T follicular helper cell (primary cell): Measurements from ENCODE around the gene EDN2.

Experiments
- DNase-seq: peaks from one replicate; pipeline ENCODE4 v3.0.0-alpha.2; 2020; ENCODE audit warnings: low read depth

The EDN2 gene

DNA sequence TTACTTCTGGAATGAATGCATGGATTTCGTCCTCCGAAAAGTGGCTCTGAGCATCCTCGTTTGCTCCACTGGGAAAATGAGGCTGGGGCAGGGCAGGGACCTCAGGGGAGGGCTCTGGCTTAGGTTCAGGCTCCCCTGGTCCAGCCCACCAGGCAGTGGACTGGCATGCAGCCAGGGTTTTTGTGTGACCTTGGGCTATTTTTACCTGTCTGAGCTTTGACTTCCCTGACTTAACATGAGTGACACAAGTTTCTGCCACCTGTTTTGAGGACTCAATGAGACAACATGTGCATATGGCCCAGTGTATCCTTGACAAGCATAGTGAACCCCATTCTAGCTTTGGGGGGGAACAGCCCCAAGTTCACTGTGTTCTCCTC, 32.6 kb upstream of the EDN2 start:
- DNase-seq, result no peak

DNA sequence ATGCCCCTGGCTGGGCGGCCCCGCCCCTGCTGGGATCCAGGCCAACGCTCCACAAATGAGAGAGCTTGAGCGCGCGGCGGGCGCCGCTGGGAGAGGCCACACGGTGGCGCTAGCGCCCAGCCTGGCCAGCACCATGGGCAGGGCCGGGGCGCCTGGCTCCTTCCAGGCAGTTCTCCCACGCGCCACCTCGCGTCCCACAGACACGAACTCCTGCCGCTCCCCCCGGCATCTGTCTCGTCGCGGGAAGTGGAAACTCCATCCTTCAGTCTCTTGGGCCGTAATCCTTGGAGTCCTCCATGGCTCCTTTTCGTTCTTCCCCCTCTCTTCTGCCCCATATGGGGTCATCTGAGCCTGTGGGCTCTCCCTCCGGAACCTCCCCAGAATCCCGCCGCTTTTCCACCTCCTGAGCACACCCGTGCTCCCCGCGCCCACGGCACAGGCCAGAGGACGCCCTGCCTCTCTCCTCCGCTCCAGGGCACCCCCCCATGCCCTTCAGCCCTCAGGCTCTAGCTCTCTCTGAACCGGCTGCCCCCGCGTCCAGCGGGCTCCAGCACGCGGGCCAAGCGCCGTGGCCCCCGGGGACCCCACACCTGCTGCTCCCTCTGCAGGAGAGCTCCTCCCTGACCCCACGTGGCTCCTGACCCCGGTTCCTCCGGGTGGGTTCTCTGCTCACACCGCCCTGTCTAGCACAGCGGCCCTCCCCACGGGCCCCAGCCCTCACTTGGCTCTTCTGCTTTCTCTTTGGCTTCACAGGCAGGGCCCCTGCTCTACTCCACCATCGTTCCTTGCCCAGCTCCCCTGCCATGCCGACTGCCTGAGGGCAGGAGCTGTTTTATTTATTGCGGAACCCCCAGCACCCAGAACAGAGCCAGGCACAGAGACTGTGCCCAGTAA, 31.9 kb upstream of the EDN2 start:
- DNase-seq, result peak; percentile 23

DNA sequence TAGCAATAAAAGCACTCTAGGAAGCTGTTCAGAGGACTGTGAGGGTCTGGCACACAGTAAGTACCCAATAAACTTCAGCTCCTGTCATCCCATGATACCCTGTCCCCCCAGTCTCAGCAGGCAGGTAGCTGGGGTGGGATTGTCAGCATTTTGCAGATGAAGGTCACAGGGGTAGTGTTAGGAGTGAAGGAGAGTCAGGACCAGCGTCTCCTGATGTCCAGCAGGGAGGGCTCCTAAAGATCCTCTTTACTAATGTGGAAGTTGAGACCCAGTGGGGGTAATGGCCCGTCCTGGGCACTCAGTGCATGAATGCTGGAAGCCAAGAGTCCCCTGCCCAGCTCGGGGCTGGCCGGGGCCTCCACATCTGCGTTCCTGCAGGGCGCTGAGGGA, 31.3 kb upstream of the EDN2 start:
- no peak for DNase-seq

DNA sequence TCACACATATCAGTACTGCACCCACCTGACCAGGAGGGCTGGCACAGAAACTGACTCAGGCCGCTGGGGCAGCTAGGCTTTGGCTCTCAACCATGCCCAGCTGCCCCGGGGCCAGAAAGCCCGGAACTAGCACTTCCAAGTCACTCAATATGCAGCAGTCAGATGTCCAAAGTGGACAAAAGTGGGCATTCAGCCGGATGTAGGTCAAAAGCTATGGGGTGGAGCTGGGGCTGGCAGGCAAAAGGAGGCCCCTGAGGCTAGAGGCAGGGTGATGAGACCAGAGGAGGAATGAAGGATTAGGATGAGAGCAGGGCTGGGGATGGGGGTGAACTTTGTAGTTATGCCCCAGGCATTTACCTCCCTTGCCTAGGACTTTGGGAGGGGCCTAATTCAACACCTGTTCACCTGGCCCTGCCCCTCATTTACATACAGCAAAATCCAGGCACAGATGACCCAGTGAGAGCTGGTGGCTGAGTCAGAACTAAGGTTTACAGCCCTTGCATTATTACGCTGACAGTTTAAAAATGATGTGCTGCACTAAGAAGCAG, 30.7 kb upstream of the EDN2 start:
- no peak for DNase-seq

DNA sequence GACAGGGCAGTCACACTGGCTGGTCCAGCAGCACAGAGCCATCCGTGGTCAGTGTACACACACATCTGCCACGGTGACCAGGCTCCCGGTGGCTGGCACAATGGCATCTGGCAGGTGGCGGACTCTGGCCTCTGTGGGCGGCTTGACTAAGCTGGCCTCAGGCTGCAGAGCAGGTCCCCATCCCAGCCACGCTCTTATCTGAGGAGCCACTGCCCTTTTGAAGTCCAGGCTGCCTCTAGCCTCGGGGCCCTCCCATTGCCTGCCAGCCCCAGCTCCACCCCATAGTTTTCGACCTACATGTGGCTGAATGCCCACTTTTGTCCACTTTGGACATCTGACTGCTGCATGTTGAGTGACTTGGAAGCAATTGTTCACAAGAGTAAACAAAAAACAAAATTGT, 29.9 kb upstream of the EDN2 start:
- no peak for DNase-seq

DNA sequence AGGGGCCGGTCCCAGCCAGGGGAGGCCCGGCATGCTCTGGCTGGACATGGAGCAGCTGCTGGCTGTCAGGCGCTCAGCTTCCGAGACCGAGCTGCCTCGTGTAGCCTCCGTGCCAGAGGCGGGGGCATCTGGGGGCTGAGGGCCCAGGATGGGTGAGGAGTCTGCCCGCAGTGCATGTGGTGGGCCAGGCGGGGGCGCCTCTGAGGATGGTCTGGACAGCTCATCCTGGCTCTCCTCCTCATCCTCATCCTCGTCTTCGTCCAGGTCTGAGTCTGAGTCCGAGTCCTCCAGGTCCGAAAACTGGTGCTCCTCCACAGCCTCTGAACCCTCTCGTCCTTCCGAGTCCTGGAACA, 28.9 kb upstream of the EDN2 start:
- no peak for DNase-seq

DNA sequence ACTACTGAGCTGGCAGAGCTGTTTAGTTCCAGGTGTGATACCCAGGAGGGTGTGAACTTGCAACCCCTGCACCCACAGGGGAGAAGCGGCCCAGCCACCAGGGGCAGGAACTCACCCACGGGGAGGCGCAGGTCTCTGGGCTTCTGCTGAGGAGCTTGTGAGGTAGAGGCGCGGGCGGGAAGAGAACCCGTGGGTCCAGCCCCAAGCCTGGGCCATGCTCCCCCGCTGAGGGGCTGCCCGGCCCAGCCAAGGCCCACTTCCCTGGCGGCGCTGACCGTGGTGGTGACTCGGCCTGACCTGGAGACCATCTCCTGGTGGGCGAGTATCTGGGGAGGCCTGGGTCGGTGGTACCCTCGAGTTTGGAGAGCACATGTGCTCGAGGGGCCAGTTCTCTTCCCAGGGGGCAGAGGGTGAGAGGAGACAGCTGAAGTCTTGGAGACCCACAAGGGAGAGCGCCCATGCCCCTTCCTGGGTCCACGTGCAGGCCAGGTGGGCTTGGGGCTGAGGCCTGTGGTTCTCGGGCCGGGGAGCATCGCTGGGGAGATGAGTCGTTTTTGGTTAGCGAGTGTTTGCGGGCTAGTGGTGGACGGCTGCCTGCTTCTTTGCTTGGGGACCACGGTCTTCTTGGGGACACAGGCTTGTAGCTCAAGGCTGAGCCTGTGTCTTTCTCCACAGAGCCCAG, 28.4 kb upstream of the EDN2 start:
- no peak for DNase-seq

DNA sequence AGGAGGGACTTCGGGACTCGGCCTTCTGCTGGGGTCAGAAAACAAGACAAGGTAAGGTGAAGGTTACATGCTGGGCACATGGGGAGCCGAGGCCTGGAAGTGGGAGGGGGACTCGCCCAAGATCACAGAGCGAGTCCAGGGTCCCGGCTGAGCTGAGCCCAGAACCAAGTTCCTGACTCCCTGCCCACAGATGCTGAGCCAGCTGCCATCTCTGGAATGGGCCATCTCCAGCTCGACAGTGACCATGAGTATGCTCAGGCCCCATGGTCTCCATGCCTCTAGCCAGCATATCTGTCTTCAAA, 26.7 kb upstream of the EDN2 start:
- DNase-seq, result no peak

DNA sequence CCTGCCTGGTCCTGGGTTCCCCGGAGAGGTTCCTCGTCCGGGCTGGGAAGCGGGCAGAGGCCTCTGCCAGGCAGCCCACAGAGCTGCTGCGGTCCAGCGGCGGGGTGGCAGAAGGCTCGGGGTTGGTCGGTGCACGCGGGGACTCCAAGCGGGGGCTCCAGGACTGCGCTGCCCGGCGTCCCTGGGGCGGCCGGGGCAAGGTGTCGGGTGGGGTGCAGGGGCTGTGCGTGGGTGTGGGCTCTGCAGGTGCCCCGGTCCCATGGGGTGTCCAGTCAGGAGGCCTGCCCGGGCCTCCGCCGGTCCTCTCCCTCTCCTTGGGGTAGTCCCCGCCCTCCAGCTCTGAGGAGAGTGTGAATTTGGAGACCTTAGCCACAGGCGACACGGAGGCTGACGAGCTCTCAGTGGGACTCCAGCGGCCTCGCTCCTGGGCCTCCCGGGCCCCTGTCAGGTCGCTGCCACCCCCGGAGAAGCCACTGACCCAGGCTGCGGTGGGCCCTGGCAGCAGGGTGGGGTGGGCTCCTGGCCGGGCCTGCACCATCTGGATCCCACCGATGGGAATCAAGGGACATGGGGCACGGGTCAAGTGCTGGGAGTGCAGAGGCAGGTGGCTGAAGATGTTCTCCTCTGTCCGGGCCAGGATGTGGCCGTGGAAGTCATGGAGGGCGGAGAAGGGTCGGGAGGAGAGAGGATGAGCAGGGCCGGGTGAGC, 26.2 kb upstream of the EDN2 start:
- no peak for DNase-seq

DNA sequence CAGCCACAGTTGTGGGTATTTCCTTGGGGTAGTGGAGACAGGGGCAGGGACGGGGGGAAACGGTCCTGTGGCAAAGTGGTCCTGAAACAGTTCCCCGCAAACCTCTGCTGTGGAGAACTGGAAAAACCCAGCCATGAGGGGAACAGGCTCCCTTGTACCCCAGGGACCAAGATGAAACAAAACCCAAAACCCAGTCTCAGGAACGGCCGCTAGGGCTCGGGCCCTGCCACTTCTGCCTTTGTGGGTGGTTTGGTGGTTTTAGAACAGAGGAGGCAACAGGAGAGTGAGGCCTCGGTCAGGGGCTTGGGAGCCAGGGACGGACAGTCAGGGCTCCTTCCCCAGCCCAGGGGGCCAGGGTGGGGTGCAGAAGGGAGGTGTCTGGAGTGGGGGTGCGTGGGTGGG, 24.8 kb upstream of the EDN2 start:
- DNase-seq, result no peak

DNA sequence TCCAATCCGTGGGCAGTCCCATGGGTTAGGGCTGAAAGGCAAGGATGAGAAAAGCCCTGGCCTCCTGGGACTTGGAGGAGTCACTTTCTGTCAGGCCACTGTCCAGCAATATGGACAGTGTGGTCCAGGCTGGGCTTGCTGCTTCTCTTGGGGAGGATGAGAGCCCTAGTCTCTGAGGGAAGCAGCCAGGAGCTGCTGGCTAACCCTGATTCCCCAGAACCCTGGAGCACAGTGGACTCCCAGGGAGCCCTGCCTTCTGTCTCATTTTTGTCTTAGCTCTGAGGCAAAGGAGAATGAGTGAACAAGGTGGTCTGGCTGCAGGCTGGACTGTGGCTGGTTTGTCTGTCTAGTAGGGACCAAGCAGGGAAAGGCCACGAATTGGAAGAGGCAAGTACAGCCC, 23.8 kb upstream of the EDN2 start:
- DNase-seq, result no peak

DNA sequence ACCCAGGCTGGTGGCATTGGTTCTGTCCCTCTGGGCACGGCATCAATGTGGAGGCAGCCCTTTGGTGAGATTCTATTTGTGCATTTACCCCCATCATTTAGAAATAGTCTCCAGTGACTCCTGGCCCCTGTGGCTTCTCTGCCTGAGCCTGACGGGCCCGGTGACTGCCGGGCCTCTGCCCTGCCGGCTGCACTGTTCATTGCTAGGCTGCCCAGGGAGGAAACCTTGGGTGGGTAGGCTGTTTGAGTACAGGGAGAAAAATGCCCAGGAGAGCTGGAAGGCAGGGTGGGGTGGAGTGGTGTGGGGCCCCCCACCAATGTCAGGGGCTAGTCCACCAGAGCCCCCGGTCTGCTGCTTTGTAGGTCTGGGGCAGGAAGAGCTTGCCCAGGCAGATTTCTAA, 23.4 kb upstream of the EDN2 start:
- no peak for DNase-seq

DNA sequence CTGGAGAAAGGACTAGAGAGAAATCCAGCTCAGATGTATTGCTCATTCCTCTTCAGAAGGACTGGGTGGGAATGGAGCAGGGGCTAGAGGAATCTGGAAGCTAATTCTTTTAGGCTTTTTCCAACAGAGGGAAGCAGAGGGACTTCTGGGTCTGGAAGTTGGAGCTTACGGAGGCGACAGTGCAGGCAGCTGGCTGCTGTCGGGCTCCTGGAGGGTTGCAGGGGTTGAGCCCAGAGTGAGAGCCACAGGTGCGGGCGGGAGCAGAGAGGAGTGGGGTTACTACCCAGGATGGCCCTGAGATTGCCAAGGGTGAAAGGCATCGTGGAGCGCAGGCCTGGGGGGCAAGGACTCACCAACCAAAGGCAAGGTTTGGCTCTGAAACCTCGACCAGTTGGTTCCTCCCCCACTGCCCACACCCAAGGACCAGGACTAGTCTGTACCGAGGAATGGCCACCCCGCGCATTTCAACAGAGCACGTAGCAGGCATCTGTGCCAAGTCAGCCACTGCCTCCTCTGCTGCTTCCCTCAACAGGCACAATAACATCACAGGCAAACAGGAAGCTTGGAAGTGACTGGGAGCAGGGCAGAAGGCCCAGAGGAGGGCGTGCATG, 22.7 kb upstream of the EDN2 start:
- DNase-seq, result no peak

DNA sequence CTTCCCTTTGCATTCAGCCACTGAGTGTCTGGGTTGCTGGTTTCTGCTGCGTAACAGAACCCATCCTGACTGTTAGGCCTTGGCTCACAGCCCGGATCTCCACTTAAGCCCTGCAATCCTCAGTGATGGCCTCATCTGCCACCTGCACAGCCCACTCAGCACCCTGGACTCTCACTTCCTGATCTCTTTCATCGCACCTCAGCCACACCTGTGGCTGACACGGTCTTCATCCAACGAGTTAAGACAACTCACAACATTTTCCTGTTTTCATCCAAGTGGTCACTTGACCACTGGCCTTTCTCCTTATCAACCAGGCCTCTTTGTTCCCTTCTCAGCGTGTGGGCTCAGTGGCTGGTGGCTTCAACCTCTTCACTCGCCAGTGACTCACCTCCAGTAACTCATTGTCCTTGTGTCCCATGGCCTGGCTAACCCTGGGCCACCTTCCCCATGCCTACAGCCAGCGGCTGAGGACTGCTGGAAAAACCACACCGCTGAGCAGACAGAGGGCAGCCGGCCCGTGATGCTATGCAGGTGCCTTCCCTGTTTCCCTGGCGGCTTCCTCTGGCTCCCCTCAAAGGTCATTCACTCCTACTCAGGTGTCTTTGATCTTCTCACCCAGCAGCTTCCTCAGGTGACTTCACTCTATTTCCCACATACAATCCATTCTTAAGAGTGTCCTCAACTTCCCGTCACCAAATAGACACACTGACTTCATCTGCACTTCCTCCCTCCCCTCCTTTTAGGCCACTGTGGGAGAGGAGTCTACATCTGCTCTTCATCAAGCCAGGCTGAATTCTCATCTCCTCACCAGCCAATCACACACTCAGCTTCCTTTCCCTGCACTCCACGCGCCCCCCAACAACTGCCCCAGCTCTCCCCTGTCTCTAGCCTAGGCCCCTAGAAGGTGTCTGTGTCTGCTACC, 19.9 kb upstream of the EDN2 start:
- no peak for DNase-seq

DNA sequence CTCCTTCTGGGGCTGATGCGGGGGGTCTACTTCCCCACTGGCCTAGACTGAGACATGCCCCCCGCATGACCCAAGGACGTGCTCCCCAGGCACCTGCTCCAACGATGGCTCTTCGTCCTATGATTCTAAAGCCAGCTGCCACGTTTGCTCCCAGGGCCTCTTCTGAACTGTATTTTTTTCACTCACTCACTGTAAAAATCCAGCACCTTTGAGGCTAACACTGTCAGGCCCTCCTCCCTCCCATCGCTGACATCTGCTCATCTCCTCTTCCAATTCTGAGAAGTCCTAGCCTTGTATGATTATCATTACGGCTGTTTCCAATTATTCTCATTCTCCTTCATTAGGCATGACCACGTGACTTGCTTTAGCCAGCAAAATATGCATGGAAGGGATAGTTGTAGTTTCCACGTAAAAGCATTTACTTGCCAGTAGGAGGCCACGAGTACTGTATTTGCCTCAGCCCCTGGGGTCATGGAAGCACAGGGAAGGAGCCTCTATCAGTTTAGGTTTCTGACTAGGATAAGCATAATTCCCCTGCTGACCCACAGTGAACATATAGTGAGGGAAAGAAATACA, 19.1 kb upstream of the EDN2 start:
- no peak for DNase-seq

DNA sequence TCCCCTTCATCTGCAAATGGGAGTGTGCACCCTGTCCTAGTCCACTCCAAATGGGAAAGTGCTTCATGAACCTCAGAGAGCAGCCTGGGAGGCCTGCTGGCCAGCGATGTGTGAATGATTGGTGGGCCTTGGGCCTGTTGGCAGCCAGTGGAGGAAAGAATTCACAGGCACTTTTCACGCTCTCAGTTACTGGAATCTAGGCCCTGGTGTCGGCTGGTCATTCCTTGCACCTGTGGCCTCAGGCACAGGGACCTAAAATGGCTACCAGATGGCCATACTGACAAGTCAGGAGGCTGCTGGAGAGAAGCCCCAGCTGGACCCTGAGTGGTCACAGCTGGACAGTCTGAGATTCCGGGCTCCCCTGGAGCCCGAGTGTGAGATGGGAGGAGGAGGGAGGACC, 18.4 kb upstream of the EDN2 start:
- DNase-seq, result no peak

DNA sequence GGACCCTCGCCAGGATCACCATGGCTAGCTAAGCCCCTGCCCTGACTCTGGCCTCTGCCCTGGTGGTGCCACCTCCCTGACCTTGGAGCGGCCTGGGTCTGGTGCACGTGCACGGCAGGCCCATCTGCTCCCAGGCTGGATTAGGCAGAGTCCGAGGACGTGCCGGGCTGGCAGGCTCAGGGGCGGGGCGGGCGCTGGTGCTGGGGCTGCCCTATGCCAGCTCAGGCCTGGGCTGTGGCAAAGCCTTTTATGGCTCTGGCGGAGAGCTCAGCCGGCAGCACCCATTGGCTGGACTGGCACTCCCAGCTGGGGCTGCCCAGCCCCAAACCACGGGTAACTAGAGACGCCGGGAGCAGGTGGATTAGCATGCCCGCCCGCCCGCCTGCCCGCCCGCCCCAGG, 17.1 kb upstream of the EDN2 start:
- DNase-seq, result no peak

DNA sequence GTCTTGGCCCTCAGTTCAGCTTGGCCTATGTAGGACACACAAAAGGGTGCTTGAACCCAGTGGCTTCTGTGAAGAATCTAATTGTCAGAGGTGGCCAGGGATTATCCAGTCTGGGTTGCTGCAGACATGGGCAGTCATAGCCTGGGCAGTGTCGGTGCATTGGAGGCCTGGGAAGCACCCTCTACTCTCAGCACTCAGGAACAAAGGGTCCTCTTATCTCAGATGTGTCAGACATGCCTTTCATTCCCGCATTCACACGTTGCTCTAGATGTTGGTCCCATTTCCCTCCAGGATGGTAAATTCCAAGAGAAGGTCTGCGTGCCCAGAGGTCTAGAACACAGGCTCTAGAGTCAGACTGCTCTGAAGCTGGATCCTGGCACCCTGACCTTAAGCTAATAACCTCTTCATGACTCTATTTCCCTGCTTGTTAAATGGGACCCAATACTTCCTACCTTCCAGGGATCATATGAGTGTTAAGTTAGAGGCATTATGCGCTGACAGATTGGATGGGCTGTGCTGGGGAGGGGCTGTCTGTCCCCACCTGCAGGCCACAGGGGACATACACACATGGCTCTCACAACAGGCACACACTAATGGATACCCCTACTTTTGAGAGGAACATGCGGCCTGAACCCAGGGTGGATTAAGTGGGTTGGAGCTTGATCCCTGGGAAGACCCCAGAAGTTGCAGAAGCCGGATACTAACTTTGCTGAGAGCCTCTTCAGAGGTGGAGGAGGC, 16.5 kb upstream of the EDN2 start:
- no peak for DNase-seq

DNA sequence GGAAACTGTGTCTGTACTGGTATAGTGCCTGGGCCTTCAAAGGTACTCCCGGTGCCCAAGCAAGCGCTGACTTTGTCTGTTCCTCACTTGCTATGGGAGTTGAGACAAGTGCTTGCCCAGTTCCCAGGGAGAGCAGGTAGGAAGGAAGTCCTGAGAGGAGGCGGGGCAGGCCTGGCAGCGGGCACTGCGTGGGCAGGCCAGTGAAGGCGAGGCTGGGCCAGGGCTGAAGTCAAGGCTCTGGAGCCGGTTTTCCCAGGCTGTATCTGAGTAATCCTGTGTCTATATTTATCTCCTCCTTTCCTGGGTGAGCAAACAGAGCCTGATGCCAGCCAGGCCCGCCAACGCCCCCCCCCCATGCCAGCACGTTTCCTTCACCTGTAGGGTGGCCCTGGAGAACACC, 15.9 kb upstream of the EDN2 start:
- DNase-seq, result no peak

DNA sequence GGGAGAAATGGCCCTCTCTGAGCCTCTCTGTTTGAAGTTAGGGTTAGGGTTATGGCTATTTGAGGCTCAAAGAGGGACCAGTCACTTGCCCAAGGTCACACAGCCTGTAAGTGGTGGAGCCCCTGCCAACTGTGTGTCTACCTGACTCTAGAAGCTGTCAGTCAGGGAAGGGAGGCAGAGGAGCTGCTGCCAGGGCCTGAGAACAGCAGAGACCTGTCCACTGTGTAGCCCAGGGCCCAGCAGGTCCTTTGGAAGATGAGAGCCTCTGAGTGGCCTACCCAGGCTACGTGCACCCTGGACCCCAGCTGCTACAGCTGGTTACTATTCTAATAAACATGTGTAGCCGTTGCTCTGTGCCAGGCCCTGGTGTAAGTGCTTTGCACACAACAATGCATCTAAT, 15.1 kb upstream of the EDN2 start:
- no peak for DNase-seq

DNA sequence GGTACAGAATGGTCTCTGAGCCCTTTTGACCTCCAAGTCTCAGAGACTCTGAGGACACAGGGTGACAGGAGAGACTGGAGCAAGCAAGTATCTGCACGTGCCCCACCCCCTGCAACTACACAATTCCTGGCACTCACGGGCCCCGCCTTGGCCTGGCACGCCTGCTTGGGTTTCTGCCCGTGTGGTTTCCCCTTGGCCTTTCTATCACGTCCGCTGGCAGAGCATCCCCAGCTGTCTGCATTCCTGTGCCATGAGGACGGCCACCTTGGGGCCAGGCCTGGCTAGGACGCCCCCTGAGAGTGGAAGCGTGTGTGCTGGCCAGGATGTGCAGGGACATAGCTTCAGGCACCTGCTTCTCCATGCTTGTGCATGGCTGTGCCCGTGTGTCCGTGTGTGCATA, 14.3 kb upstream of the EDN2 start:
- no peak for DNase-seq
